Middle frontal gyrus (tissue), 1 donor: ENCODE measurements around the gene PLEKHA6.
"Not testable (repeated sequence)": the region's sequence is repeated elsewhere in the genome, so short reads cannot be mapped to it uniquely, and the experiment has no call there.

Experiments
- DNase-seq: peaks from one replicate; pipeline ENCODE4 v3.0.0-alpha.2; 2015; ENCODE audit warnings: low spot score; ENCODE audit errors: extremely low spot score

Gene PLEKHA6

DNA sequence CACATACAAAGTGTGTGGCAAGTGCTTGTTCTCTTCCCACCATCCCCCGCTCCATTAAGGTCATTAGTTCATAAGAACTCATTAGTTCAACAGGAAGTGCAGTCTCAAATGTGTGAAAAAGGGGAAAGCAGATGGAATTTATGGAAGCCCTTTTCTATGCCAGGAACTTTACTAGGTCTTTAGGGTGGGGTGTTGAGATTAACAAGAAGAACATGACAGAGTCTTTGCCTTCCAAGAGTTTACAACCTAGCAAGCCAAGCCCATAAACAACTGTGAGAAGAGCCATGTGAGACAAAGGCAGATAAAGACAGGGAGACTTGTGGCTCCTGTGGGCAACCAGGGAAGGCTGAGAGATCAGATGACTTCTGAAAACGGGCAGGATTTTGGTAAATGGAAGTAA, 21.4 kb downstream of the PLEKHA6 start:
- DNase-seq: no peak

DNA sequence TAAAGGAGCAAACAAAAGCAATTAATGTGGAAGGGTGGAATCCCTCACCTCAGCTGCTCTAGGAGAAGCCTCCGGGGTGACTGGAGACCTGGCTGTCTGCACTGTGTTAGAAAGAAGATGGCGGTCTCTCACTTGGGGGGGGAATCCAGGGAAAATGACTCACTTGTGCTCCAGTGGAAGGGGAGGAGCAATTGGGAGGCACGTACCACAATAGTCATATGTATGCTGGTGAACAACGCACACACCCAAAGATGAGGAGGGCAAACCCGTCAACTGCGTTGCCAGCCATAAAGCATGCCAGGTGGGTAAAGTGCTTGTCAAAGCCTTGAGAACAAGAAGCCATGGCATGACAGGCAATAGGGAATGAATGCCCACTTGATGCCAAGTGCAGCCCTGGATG, 22.1 kb downstream of the PLEKHA6 start:
- DNase-seq: no peak

DNA sequence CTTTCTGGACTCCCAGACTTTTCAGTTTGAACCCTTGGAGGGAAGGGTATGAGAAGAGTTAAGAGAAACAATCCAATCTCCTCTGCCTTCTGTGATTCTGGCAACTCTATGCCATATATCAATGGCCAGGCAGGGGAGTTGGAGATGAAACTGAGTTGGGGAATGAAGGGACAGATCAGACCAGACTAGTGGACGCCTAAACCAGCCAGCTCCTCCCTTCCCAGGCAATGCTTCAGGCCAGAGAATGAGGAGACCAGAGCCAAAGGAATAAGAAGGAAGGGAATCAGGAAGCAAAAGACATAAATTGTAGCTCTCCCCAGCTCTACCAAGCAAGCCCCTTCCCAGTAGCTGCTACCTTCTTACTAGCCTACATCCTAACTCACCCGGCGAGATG, 22.7 kb downstream of the PLEKHA6 start:
- no peak for DNase-seq

DNA sequence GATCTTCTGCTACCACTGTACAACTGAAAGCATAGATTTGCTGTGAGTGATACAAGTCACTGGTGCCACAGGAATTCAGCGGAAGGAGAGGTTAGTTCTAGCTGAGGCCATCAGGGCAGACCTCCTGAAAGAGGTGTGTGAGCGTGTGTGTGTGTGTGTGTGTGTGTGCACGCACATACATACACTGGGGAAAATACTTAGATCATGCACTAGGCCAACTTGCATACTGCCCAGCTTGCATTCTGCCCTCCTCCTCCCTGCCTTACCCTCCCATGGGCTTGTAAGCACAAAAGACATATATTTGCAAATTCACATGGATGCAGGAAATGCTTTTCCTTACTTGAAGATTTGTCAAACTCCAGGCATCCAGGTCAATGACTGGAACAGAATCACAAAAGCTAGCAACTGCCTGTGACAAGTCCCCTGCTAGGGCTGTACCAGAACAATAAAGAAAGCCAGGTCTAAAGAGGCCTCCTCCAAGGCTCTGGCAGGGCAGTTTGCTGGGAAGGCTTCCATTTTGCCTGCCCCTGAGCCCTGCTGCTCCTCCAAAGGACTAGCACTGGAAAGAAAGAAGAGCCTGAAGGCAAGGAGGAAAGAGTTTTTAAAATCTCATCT, 23.2 kb downstream of the PLEKHA6 start:
- no peak for DNase-seq

GRCh38 chr1:204335533-204335932, 24.2 kb downstream of the PLEKHA6 start:
- no peak for DNase-seq

DNA sequence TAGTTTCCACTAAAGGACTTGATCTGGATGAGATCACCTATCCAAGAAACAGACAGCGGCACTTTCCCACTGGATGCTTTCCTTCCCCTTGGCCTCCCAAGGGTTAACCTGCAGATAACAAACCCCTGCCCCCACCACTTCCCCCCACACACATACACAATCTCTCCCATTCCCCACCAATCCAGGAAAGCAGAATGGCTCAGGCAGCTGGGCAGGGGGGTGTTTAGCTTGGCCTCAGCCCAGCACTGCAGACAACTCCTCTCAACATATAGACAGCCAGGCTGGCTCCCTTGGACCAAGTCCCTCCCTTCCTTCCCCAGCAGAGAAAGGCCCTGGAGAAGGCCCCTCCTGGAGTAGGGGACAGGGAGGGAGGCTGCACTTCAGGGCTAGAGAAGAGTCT, 24.6 kb downstream of the PLEKHA6 start:
- DNase-seq: no peak

DNA sequence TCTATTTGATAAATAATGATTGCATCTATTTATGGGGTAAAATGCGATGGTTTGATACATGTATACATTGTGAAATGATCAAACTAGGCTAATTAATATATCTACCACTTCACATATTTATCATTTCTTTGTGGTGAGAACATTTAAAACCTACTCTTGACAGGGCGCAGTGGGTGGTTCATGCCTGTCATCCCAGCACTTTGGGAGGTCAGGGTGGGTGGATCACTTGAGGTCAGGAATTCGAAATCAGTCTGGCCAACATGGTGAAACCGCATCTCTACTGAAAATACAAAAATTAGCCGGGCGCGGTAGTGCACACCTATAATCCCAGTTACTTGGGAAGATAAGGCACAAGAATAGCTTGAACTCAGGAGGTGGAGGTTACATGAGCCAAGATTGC, 25.3 kb downstream of the PLEKHA6 start:
- no peak for DNase-seq

DNA sequence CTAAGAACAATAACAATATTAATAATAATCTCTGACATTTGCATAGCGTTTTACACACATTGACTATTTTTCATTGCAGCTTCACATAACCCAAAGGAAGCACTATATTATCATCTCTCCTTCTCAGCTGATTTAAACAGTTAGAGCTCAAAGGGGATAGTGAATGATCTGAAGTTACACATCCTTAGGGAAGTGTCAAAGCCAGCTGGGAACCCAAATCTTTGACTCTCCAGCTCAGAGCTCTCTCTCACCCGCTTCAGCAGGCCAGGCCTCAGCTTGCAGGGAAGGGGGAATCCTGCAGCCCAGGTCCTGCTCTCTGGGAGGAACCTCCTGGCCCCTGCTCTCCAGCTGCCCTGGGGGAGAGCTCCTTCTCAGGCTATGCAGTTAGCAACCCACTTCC, 26.3 kb downstream of the PLEKHA6 start:
- DNase-seq: no peak

DNA sequence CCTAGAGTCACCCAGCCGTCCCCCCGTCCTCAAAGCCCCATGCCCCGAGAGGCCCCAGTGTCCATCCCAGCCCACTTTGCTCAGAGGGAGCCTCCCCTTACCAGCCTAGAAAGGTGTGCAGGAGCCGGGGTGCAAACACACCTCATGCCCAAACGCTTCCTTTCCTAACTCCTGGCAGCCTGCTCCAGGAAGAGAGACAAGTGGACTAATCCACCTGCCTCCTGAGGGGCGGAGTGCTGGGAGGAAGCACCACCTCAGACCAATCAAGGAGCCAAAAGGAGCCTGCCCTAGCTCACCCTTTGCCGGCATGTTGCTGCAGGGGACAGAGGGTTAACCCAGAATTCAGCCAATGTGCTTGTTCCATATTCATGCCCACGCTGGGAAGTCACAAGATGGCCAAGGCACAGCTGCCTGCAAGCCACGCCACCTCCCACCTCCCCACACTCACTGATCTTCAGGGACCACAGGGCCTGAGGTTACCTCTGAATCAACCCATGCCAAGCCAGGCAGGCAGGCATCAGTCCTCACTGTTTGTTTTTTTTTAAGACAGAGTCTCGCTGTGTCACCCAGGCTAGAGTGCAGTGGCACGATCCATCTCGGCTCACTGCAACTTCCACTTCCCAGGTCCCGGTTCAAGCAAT, 27.8 kb downstream of the PLEKHA6 start:
- no peak for DNase-seq

- no peak for DNase-seq
These were observed 28.5 kb downstream of the PLEKHA6 start for GRCh38 chr1:204331275-204331674.

DNA sequence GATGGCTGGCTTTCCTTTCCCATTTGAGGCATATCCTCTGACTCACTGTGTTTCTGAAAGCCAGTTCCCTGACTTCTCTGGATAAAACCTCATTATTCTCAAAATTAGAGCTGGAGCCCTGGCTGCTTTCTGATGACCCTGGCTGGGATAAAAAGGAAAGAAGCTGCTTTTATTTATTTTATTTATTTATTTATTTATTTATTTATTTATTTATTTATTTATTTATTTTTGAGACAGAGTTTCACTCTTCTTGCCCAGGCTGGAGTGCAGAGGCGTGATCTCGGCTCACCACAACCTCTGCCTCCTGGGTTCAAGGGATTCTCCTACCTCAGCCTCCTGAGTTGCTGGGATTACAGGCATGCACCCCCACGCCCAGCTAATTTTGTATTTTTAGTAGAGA, 31.9 kb downstream of the PLEKHA6 start:
- not testable (repeated sequence) for DNase-seq

GRCh38 chr1:204327359-204327758, 32.4 kb downstream of the PLEKHA6 start:
- no peak for DNase-seq

- DNase-seq: no peak
These were observed 32.9 kb downstream of the PLEKHA6 start for GRCh38 chr1:204326771-204327300.

DNA sequence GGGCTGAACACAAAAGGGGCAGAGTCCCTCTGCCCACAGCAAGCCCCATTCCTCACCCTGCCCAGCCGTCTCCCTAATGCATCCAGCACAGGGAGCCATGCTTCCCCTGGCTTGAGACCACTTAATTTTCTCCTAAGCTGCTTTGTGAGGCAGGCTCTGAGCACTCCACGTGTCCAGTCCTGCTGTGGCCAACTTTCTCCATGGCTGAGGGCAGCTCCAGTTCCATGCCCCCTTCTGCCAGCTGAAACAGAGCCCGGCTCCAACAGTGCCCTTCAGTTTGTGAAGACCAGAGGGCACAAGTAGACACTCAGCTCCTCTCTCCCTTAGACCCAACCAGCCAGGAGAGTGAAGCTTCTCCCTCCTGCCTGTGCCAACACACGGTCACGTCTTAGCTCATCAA, 33.8 kb downstream of the PLEKHA6 start:
- DNase-seq: no peak

- no peak for DNase-seq
These were observed 35.8 kb downstream of the PLEKHA6 start for GRCh38 chr1:204323887-204324286.

DNA sequence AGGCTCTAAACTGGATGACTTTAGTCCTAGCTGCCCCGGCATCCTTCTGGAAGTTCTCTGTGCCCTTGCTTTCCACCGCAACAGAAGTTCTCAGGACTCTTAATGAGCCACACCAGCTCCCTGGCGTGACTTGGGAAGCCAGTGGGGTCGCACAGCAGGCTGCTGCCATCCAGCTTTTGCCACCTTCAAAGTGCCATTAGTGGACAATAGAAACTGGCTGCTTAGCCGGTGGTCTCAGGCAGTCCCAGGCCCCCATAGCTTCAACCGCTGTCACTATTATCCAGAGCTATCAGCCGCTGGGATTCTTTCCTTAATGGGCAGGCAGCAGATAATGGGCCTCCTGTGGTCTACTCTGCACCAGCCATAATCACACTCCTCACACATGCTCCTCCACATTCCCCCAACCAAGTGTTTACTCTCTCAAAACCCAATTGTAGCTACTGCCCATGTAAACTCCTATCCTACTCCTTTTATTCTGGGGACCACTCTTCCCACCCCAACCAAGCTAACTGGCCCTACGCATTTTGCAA, 37.3 kb downstream of the PLEKHA6 start:
- DNase-seq: no peak

- DNase-seq: no peak
These were observed 38.1 kb downstream of the PLEKHA6 start for GRCh38 chr1:204321665-204322064.

GRCh38 chr1:204321051-204321450, 38.7 kb downstream of the PLEKHA6 start:
- DNase-seq: no peak

- DNase-seq: no peak
These were observed 39.3 kb downstream of the PLEKHA6 start for GRCh38 chr1:204320382-204320804.

DNA sequence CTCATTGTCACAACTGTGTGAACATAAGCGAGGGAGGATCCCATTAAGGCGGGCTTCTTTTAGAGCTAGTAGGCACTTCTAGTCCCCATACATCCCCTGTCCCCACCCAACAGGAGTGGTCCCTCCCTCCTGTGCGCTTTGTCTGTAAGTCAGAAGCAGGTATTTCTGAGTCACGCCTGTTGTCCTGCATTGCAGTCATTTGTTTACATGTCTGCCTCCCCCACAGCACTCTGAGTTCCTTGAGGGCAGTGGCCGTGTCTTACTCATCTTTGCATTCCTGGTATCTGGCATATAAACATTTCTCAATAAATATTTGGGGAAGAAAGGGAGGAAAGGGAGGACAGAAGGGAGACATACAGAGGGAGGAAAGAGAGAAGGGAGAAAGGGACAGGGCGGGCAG, 40.3 kb downstream of the PLEKHA6 start:
- no peak for DNase-seq

- no peak for DNase-seq
These were observed 40.7 kb downstream of the PLEKHA6 start for GRCh38 chr1:204319027-204319426.

DNA sequence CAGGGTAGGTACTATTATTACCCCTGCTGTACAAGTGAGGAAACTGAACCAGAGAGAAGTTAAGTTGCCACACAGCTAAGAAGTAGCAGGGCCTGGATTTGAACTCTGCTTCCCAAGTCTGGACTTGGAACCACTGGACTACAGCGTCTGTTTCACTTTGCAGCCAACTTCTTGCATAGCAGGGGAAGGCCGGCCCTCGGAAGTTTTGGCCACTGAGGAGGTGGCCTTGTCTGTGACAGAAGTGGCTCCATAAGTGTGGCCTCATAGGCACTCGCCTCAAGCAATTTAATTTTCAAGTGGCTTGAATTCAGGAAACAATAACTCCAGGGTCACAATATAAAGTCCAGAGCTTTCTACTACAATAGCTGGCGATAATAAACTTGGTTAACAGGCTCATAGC, 41.4 kb downstream of the PLEKHA6 start:
- DNase-seq: no peak

- DNase-seq: no peak
These were observed 42.6 kb downstream of the PLEKHA6 start for GRCh38 chr1:204317170-204317569.
